Transverse colon (tissue), 4 donors: Measurements from ENCODE around the gene SNAP25.

Source experiments
- CTCF ChIP-seq, 5 experiments: fragments of 200-600 bp in 3 of 5; fragments of 450-650 bp in 2 of 5; sonication (generic) in 3 of 5; IDR thresholded peaks; 1 replicate in 2 of 5; 2 replicates in 3 of 5; pipeline ENCODE4 v1.5.1; 2016 to 2017; ENCODE audit warnings: antibody characterized with exemption in 5 of 5, inconsistent platforms in 3 of 5, mild to moderate bottlenecking in 2 of 5, moderate library complexity in 1 of 5
- POLR2A ChIP-seq: fragments of 450-650 bp; IDR thresholded peaks from one replicate; pipeline ENCODE4 v1.6.1; 2016; ENCODE audit warnings: antibody characterized with exemption, mild to moderate bottlenecking, moderate library complexity
- POLR2AphosphoS5 ChIP-seq, 3 donors: sonication (generic); formaldehyde crosslinking; IDR thresholded peaks; one replicate each; pipeline ENCODE4 v1.6.1; 2016; ENCODE audit warnings: antibody characterized with exemption in 3 of 3

GRCh38 chr20:10303852-10304251 lies 85.2 kb downstream of the SNAP25 start:
- TF ChIP-seq POLR2A (no peak), CTCF (IDR thresholded peaks at IDR 0.05) (no peak), POLR2AphosphoS5 (IDR thresholded peaks at IDR 0.05) (no peak)
